ENCODE measurements around the gene CBR1. TPM values are rescaled to one million over a fixed set of nuclear protein-coding genes. Genes with fewer than 3 reads are reported as not detected.

Gene CBR1
- total RNA-seq, 1 donor from 2014 or later: 120 TPM

- Histone ChIP-seq H3K27me3 (ENCODE audit: control insufficient read depth, insufficient read depth, low read length) (no peaks in the 10 kb centered on the region), H3K36me3 (ENCODE audit: control insufficient read depth, insufficient read depth, low read length) (peaks cover 2% of the 10 kb centered on the region), H3K4me3 (ENCODE audit: low read depth, low read length) (no peak overlapping the region)
- no peak for DNase-seq (ENCODE audit: low read depth)
- TF ChIP-seq CTCF (IDR thresholded peaks at IDR 0.05; ENCODE audit: insufficient read depth, low read length, poor library complexity, severe bottlenecking): no peak
These were observed 35.5 kb upstream of the CBR1 start for GRCh38 chr21:36034211-36034913.

- no peaks in the 10 kb centered on the region for H3K27me3 ChIP-seq (ENCODE audit: control insufficient read depth, insufficient read depth, low read length)
- TF ChIP-seq CTCF (IDR thresholded peaks at IDR 0.05; ENCODE audit: insufficient read depth, low read length, poor library complexity, severe bottlenecking): peak; percentile 38
- H3K36me3 ChIP-seq (ENCODE audit: control insufficient read depth, insufficient read depth, low read length): peaks cover 2% of the 10 kb centered on the region
- H3K4me3 ChIP-seq (ENCODE audit: low read depth, low read length): no peak overlapping the region
- no peak for DNase-seq (ENCODE audit: low read depth)
These were observed 34.4 kb upstream of the CBR1 start for GRCh38 chr21:36035381-36035791.

DNA sequence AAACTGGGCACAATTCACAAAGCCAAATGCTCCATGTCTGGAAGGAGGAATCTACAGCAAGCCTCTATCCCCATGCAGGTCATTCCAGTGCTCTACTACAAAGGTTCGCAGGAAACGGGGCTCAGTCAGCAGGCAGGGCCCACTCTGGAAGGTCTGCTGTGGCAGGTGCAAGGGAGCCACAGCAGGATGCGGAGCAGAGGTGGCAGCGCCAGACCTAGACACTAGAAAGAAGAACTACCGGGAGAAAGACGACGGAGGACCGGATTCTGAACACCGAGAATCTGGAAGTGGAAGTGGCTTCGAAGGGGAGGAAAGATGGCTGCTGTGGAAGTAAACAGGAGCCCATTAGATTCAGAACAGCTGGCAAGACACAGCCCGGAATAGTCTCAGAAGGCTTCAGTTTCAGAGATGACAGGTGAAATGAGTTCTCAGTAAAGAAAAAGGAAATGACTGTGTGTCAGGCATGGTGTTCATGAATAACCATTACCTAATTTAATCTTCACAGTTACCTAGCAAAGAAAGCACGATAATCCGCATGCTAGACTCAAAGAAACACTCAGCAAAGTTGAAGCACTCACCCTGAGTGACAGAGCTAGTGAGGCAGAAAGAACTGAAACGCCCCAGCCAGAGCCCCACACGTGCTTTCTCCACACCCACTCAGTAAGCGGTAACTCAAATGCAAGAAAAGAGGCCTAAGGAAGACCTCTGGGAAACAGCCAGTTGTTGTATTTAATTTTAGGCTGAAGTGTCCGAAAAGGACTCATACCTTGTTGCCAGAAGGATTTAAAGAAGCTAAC lies 30.9 kb upstream of the CBR1 start:
- DNase-seq (ENCODE audit: low read depth): no peak
- TF ChIP-seq CTCF (IDR thresholded peaks at IDR 0.05; ENCODE audit: insufficient read depth, low read length, poor library complexity, severe bottlenecking): no peak
- Histone ChIP-seq H3K4me3 (ENCODE audit: low read depth, low read length) (no peak overlapping the region), H3K27me3 (ENCODE audit: control insufficient read depth, insufficient read depth, low read length) (no peaks in the 10 kb centered on the region), H3K36me3 (ENCODE audit: control insufficient read depth, insufficient read depth, low read length) (peaks cover 2% of the 10 kb centered on the region)

DNA sequence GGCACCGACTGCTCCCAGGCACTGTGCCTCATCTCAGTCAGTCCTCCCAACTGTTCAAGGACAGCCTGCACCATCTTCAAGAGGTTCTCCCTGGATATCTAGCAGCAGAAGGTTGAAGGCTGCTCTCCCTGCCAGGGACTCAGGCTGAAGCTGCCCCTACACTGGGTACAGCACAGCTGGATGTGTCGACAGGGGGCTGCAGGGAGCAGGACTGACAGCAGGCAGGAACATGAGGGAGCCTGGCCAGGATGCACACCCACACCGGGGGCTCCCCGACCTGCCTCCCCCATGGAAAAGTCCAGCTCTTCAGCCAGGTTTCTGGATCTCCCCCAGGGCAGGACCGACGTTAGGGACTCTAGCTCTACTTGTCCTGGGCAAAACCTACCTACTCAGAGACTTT lies 30.0 kb upstream of the CBR1 start:
- H3K4me3 ChIP-seq (ENCODE audit: low read depth, low read length): no peak overlapping the region
- no peaks in the 10 kb centered on the region for H3K27me3 ChIP-seq (ENCODE audit: control insufficient read depth, insufficient read depth, low read length)
- DNase-seq (ENCODE audit: low read depth): no peak
- H3K36me3 ChIP-seq (ENCODE audit: control insufficient read depth, insufficient read depth, low read length): peaks cover 3% of the 10 kb centered on the region
- TF ChIP-seq CTCF (IDR thresholded peaks at IDR 0.05; ENCODE audit: insufficient read depth, low read length, poor library complexity, severe bottlenecking): no peak

DNA sequence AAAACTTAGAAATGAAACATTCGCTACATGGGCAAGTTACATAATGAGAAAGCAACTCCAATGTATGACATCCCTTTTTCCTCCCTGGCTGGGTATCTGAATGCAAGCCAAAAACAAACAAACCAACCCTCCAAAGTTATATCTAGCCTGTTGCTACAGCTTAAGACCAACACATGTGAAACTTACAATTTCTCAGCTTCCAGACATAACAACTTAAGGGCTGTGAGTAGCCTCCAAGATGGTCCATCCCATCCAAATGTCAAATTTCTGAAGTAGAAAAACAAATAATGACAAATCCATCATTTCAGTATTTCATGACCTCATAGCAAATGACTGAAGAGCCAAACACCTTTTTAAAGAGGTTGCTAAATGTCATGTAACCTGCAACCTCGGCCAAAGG lies 29.4 kb upstream of the CBR1 start:
- no peaks in the 10 kb centered on the region for H3K27me3 ChIP-seq (ENCODE audit: control insufficient read depth, insufficient read depth, low read length)
- TF ChIP-seq CTCF (IDR thresholded peaks at IDR 0.05; ENCODE audit: insufficient read depth, low read length, poor library complexity, severe bottlenecking): no peak
- H3K4me3 ChIP-seq (ENCODE audit: low read depth, low read length): no peak overlapping the region
- DNase-seq (ENCODE audit: low read depth): no peak
- H3K36me3 ChIP-seq (ENCODE audit: control insufficient read depth, insufficient read depth, low read length): peaks cover 3% of the 10 kb centered on the region
